GM23338 (cell line): ENCODE results near the gene PATE2. TPM values are rescaled to one million over a fixed set of nuclear protein-coding genes. Genes with fewer than 3 reads are reported as not detected.

Experiments used
- ATAC-seq: fragments of 200-7000 bp; cut with Tn5 transposase; 3 replicates; pipeline ENCODE4 v1.9.1; 2020
- DNase-seq: peaks from one replicate; pipeline ENCODE4 v3.0.0-alpha.2; 2015; ENCODE audit warnings: low spot score
- H2AFZ ChIP-seq: fragments of 200-600 bp; sonication (generic); 2 replicates; pipeline ENCODE4 v1.8.0; 2016; ENCODE audit warnings: antibody characterized with exemption, mild to moderate bottlenecking, moderate library complexity
- H3F3A ChIP-seq: fragments of 200-600 bp; sonication (generic); replicated peaks from 2 replicates; pipeline ENCODE4 v1.8.0; 2017; ENCODE audit warnings: antibody characterized with exemption, mixed run types, low read depth
- H3K27ac ChIP-seq: fragments of 200-600 bp; sonication (generic); 2 replicates; pipeline ENCODE4 v1.6.1; 2016; ENCODE audit warnings: low read depth
- H3K27me3 ChIP-seq: fragments of 200-600 bp; sonication (generic); 2 replicates; pipeline ENCODE4 v1.8.0; 2016; ENCODE audit warnings: mild to moderate bottlenecking, mixed run types, moderate library complexity; ENCODE audit not compliant: insufficient read depth
- H3K36me3 ChIP-seq: fragments of 200-600 bp; sonication (generic); 2 replicates; pipeline ENCODE4 v1.8.0; 2016; ENCODE audit warnings: mild to moderate bottlenecking; ENCODE audit not compliant: insufficient read depth
- H3K4me1 ChIP-seq: fragments of 200-600 bp; sonication (generic); 2 replicates; pipeline ENCODE4 v1.8.0; 2016; ENCODE audit warnings: mild to moderate bottlenecking, moderate library complexity; ENCODE audit not compliant: insufficient read depth
- H3K4me2 ChIP-seq: fragments of 200-600 bp; sonication (generic); 2 replicates; pipeline ENCODE4 v1.7.1; 2017; ENCODE audit warnings: mixed run types
- H3K4me3 ChIP-seq: fragments of 200-600 bp; sonication (generic); 2 replicates; pipeline ENCODE4 v1.6.1; 2016; ENCODE audit warnings: mixed run types
- H3K79me2 ChIP-seq: fragments of 200-600 bp; sonication (generic); replicated peaks from 2 replicates; pipeline ENCODE4 v1.8.0; 2017; ENCODE audit warnings: mild to moderate bottlenecking; ENCODE audit not compliant: insufficient read depth
- H3K9me2 ChIP-seq: fragments of 200-600 bp; sonication (generic); 2 replicates; pipeline ENCODE4 v1.8.0; 2017; ENCODE audit not compliant: insufficient read depth
- H4K20me1 ChIP-seq: fragments of 200-600 bp; sonication (generic); replicated peaks from 2 replicates; pipeline ENCODE4 v1.8.0; 2017; ENCODE audit warnings: mild to moderate bottlenecking; ENCODE audit not compliant: insufficient read depth
- H3K27ac Mint-ChIP-seq: 2 replicates; pipeline ENCODE4 v1.8.0; 2020; ENCODE audit warnings: inconsistent platforms, mild to moderate bottlenecking, moderate library complexity, mixed read lengths
- H3K27me3 Mint-ChIP-seq: 3 replicates; pipeline ENCODE4 v1.8.0; 2022; ENCODE audit warnings: low read depth, mild to moderate bottlenecking, moderate library complexity, mixed read lengths, inconsistent platforms; ENCODE audit not compliant: insufficient read depth, poor library complexity
- H3K36me3 Mint-ChIP-seq: 3 replicates; pipeline ENCODE4 v1.8.0; 2021; ENCODE audit warnings: low read depth, mild to moderate bottlenecking, inconsistent platforms, moderate library complexity, mixed read lengths
- H3K4me1 Mint-ChIP-seq: 3 replicates; pipeline ENCODE4 v1.8.0; 2020; ENCODE audit warnings: mild to moderate bottlenecking, inconsistent platforms, mixed read lengths
- H3K4me3 Mint-ChIP-seq: 3 replicates; pipeline ENCODE4 v1.8.0; 2021; ENCODE audit warnings: moderate library complexity, mild to moderate bottlenecking, inconsistent platforms, mixed read lengths
- H3K9me3 Mint-ChIP-seq: 3 replicates; pipeline ENCODE4 v1.8.0; 2020; ENCODE audit warnings: moderate library complexity, mild to moderate bottlenecking, inconsistent platforms, mixed read lengths
- CREB1 ChIP-seq: fragments of 250-450 bp; sonication (Bioruptor Pico); IDR thresholded peaks from 2 replicates; pipeline ENCODE4 v1.5.0; 2020; ENCODE audit warnings: low read depth, mild to moderate bottlenecking, moderate library complexity
- EZH2 ChIP-seq: fragments of 200-600 bp; sonication (generic); IDR thresholded peaks from one replicate; pipeline ENCODE4 v1.8.0; 2017; ENCODE audit warnings: antibody characterized with exemption, mild to moderate bottlenecking, low read depth; ENCODE audit not compliant: unreplicated experiment
- EZH2phosphoT487 ChIP-seq: fragments of 200-600 bp; sonication (generic); IDR thresholded peaks from one replicate; pipeline ENCODE4 v1.8.1; 2018; ENCODE audit warnings: antibody characterized with exemption; ENCODE audit not compliant: unreplicated experiment
- JUNB ChIP-seq: IDR thresholded peaks from one replicate; pipeline ENCODE4 v1.6.1; 2016; ENCODE audit warnings: antibody characterized with exemption; ENCODE audit not compliant: unreplicated experiment
- NANOG ChIP-seq: IDR thresholded peaks from 2 replicates; pipeline ENCODE4 v1.6.1; 2016; ENCODE audit warnings: antibody characterized with exemption, borderline replicate concordance
- POLR2AphosphoS5 ChIP-seq: IDR thresholded peaks from 2 replicates; pipeline ENCODE4 v1.6.1; 2016; ENCODE audit warnings: antibody characterized with exemption, low read depth
- STAT1 ChIP-seq: IDR thresholded peaks from one replicate; pipeline ENCODE4 v1.6.1; 2016; ENCODE audit warnings: antibody characterized with exemption; ENCODE audit not compliant: unreplicated experiment
- ZNF114 ChIP-seq: fragments of 250-450 bp; sonication (Bioruptor Pico); IDR thresholded peaks from 2 replicates; pipeline ENCODE4 v1.5.0; 2020; ENCODE audit warnings: mild to moderate bottlenecking, moderate library complexity
- ZNF331 ChIP-seq: fragments of 250-450 bp; sonication (Bioruptor Pico); IDR thresholded peaks from 2 replicates; pipeline ENCODE4 v1.5.0; 2020; ENCODE audit warnings: low read depth, mild to moderate bottlenecking, moderate library complexity
- polyA plus RNA-seq: library from polyadenylated mRNA; unstranded; fragments of >200 nt; fragmentation: Nextera tagmentation; extraction: Ambion mirVana; gene quantifications from 2 replicates; pipeline ENCODE4 v1.2.1, GENCODE V29; 2016
- total RNA-seq: library from RNA; depleted of rRNA; stranded (reverse); fragments of >200 nt; shearing (Covaris generic); gene quantifications from 2 replicates; pipeline ENCODE4 v1.2.3, GENCODE V29; 2014
- TF ChIP-seq, protein P1 (sequence below): fragments of 250-450 bp; sonication (Bioruptor Pico); IDR thresholded peaks from 2 replicates; pipeline ENCODE4 v1.5.0; 2020; ENCODE audit warnings: mild to moderate bottlenecking, moderate library complexity
- TF ChIP-seq, protein P2 (sequence below): IDR thresholded peaks from 2 replicates; pipeline ENCODE4 v1.6.1; 2016; ENCODE audit warnings: antibody characterized with exemption
- TF ChIP-seq, protein P3 (sequence below), 2 experiments: fragments of 200-600 bp in 1 of 2; sonication (generic) in 1 of 2; conservative IDR thresholded peaks; 2 replicates each; pipeline versions ENCODE4 v1.5.1 to v1.6.1; 2016 to 2017; ENCODE audit warnings: antibody characterized with exemption in 2 of 2, low read depth in 2 of 2, mild to moderate bottlenecking in 2 of 2, moderate library complexity in 1 of 2
- TF ChIP-seq, protein P4 (sequence below): IDR thresholded peaks from one replicate; pipeline ENCODE4 v1.6.1; 2018; ENCODE audit warnings: antibody characterized with exemption; ENCODE audit not compliant: unreplicated experiment

Gene PATE2
- total and polyA plus RNA-seq, 2 experiments from 2014 or later: 0.16 TPM; not detected in 1

DNA sequence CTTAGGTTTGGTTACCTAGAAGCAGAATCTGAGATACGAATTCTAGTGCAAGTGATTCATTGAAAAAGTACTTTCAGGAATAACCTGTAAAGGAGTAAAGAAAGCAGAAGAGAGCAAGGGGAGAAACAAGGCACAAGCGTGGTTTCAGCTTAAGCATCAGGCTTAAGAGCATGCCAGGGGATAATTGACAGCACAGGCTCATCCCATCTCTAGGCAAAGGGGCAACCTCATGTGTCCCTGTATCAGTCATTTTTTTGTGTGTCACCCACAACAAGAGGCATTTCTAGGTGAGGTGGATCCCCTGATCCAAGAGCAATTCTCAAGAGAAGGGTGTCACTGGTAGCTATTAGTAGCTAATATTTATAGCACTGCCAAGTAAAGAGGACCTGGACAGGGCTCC is 8.0 kb downstream of the PATE2 start:
- ATAC-seq (no peak), DNase-seq (no peak)
- H3K79me2 ChIP-seq: no peaks in the 10 kb centered on the region

More for the DNA sequence above, 8.0 kb downstream of the PATE2 start:
- Histone ChIP-seq H3K9me2 (peaks cover 4% of the 10 kb centered on the region), H3K27me3 (no peaks in the 10 kb centered on the region), H3K4me3 (no peak overlapping the region), H4K20me1 (no peaks in the 10 kb centered on the region), H3K4me1 (no peaks in the 10 kb centered on the region), H3K27ac (no peak overlapping the region), H3K36me3 (no peaks in the 10 kb centered on the region), H2AFZ (no peak overlapping the region), H3F3A (no peaks in the 10 kb centered on the region), H3K4me2 (no peak overlapping the region)
- Mint-ChIP-seq H3K27me3 (peaks cover 2% of the 10 kb centered on the region), H3K27ac (no peak overlapping the region), H3K9me3 (no peaks in the 10 kb centered on the region), H3K36me3 (no peaks in the 10 kb centered on the region), H3K4me1 (peaks cover 2% of the 10 kb centered on the region; the same call in 1 of the 3 replicates), H3K4me3 (no peak overlapping the region)
- TF ChIP-seq, protein P1, sequence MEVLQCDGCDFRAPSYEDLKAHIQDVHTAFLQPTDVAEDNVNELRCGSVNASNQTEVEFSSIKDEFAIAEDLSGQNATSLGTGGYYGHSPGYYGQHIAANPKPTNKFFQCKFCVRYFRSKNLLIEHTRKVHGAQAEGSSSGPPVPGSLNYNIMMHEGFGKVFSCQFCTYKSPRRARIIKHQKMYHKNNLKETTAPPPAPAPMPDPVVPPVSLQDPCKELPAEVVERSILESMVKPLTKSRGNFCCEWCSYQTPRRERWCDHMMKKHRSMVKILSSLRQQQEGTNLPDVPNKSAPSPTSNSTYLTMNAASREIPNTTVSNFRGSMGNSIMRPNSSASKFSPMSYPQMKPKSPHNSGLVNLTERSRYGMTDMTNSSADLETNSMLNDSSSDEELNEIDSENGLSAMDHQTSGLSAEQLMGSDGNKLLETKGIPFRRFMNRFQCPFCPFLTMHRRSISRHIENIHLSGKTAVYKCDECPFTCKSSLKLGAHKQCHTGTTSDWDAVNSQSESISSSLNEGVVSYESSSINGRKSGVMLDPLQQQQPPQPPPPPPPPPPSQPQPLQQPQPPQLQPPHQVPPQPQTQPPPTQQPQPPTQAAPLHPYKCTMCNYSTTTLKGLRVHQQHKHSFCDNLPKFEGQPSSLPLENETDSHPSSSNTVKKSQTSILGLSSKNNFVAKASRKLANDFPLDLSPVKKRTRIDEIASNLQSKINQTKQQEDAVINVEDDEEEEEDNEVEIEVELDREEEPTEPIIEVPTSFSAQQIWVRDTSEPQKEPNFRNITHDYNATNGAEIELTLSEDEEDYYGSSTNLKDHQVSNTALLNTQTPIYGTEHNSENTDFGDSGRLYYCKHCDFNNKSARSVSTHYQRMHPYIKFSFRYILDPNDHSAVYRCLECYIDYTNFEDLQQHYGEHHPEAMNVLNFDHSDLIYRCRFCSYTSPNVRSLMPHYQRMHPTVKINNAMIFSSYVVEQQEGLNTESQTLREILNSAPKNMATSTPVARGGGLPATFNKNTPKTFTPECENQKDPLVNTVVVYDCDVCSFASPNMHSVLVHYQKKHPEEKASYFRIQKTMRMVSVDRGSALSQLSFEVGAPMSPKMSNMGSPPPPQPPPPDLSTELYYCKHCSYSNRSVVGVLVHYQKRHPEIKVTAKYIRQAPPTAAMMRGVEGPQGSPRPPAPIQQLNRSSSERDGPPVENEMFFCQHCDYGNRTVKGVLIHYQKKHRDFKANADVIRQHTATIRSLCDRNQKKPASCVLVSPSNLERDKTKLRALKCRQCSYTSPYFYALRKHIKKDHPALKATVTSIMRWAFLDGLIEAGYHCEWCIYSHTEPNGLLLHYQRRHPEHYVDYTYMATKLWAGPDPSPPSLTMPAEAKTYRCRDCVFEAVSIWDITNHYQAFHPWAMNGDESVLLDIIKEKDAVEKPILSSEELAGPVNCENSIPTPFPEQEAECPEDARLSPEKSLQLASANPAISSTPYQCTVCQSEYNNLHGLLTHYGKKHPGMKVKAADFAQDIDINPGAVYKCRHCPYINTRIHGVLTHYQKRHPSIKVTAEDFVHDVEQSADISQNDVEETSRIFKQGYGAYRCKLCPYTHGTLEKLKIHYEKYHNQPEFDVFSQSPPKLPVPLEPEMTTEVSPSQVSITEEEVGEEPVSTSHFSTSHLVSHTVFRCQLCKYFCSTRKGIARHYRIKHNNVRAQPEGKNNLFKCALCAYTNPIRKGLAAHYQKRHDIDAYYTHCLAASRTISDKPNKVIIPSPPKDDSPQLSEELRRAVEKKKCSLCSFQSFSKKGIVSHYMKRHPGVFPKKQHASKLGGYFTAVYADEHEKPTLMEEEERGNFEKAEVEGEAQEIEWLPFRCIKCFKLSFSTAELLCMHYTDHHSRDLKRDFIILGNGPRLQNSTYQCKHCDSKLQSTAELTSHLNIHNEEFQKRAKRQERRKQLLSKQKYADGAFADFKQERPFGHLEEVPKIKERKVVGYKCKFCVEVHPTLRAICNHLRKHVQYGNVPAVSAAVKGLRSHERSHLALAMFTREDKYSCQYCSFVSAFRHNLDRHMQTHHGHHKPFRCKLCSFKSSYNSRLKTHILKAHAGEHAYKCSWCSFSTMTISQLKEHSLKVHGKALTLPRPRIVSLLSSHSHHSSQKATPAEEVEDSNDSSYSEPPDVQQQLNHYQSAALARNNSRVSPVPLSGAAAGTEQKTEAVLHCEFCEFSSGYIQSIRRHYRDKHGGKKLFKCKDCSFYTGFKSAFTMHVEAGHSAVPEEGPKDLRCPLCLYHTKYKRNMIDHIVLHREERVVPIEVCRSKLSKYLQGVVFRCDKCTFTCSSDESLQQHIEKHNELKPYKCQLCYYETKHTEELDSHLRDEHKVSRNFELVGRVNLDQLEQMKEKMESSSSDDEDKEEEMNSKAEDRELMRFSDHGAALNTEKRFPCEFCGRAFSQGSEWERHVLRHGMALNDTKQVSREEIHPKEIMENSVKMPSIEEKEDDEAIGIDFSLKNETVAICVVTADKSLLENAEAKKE (CRISPR knock-in tag): no peak
- TF ChIP-seq NANOG (no peak), EZH2 (no peak), ZNF331 (CRISPR knock-in tag) (no peak), POLR2AphosphoS5 (no peak), JUNB (no peak), EZH2phosphoT487 (no peak), CREB1 (CRISPR knock-in tag) (no peak), STAT1 (no peak), ZNF114 (CRISPR knock-in tag) (no peak)
- TF ChIP-seq, protein P2, sequence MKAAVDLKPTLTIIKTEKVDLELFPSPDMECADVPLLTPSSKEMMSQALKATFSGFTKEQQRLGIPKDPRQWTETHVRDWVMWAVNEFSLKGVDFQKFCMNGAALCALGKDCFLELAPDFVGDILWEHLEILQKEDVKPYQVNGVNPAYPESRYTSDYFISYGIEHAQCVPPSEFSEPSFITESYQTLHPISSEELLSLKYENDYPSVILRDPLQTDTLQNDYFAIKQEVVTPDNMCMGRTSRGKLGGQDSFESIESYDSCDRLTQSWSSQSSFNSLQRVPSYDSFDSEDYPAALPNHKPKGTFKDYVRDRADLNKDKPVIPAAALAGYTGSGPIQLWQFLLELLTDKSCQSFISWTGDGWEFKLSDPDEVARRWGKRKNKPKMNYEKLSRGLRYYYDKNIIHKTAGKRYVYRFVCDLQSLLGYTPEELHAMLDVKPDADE: no peak
- TF ChIP-seq, protein P3, sequence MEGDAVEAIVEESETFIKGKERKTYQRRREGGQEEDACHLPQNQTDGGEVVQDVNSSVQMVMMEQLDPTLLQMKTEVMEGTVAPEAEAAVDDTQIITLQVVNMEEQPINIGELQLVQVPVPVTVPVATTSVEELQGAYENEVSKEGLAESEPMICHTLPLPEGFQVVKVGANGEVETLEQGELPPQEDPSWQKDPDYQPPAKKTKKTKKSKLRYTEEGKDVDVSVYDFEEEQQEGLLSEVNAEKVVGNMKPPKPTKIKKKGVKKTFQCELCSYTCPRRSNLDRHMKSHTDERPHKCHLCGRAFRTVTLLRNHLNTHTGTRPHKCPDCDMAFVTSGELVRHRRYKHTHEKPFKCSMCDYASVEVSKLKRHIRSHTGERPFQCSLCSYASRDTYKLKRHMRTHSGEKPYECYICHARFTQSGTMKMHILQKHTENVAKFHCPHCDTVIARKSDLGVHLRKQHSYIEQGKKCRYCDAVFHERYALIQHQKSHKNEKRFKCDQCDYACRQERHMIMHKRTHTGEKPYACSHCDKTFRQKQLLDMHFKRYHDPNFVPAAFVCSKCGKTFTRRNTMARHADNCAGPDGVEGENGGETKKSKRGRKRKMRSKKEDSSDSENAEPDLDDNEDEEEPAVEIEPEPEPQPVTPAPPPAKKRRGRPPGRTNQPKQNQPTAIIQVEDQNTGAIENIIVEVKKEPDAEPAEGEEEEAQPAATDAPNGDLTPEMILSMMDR (conservative IDR thresholded peaks at IDR 0.05; ENCODE audit: low read depth in 2 of 2): no peak
- TF ChIP-seq, protein P4, sequence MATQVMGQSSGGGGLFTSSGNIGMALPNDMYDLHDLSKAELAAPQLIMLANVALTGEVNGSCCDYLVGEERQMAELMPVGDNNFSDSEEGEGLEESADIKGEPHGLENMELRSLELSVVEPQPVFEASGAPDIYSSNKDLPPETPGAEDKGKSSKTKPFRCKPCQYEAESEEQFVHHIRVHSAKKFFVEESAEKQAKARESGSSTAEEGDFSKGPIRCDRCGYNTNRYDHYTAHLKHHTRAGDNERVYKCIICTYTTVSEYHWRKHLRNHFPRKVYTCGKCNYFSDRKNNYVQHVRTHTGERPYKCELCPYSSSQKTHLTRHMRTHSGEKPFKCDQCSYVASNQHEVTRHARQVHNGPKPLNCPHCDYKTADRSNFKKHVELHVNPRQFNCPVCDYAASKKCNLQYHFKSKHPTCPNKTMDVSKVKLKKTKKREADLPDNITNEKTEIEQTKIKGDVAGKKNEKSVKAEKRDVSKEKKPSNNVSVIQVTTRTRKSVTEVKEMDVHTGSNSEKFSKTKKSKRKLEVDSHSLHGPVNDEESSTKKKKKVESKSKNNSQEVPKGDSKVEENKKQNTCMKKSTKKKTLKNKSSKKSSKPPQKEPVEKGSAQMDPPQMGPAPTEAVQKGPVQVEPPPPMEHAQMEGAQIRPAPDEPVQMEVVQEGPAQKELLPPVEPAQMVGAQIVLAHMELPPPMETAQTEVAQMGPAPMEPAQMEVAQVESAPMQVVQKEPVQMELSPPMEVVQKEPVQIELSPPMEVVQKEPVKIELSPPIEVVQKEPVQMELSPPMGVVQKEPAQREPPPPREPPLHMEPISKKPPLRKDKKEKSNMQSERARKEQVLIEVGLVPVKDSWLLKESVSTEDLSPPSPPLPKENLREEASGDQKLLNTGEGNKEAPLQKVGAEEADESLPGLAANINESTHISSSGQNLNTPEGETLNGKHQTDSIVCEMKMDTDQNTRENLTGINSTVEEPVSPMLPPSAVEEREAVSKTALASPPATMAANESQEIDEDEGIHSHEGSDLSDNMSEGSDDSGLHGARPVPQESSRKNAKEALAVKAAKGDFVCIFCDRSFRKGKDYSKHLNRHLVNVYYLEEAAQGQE: no peak
